AG04450 (cell line): Measurements from ENCODE around the gene RGMB. TPM values are rescaled to one million over a fixed set of nuclear protein-coding genes. Genes with fewer than 3 reads are reported as not detected.

Source experiments
- CTCF ChIA-PET: fragments of 300-600, 350-600 bp; formaldehyde crosslinking; extraction: SDS; loops from one replicate; lab custom pipeline; 2022; ENCODE audit warnings: antibody characterized with exemption, inconsistent platforms; lab: Charles Lee
- POLR2A ChIA-PET: fragments of 350-600 bp; formaldehyde crosslinking; extraction: SDS; loops from one replicate; lab custom pipeline; 2021; ENCODE audit warnings: antibody characterized with exemption, inconsistent platforms; lab: Yijun Ruan, JAX
- DNase-seq: peaks from one replicate; pipeline ENCODE4 v3.0.0-alpha.2; 2011; ENCODE audit warnings: low read depth, low spot score
- H3K27ac ChIP-seq: one replicate; pipeline ENCODE4 v1.5.1; 2012; ENCODE audit warnings: low read depth, low read length, control low read depth
- H3K27me3 ChIP-seq: one replicate; pipeline ENCODE4 v1.6.0; 2012; ENCODE audit warnings: low read length; ENCODE audit not compliant: control insufficient read depth, insufficient read depth
- H3K4me3 ChIP-seq: 2 replicates; pipeline ENCODE4 v1.5.1; 2011; ENCODE audit warnings: mild to moderate bottlenecking, low read depth, low read length, control low read depth
- H3K9me3 ChIP-seq: 2 replicates; pipeline ENCODE4 v1.5.1; 2012; ENCODE audit warnings: low read length; ENCODE audit not compliant: control insufficient read depth, insufficient read depth
- polyA plus RNA-seq: library from polyadenylated mRNA; depleted of rRNA; stranded (reverse); fragments of >200 nt; gene quantifications from 2 replicates; pipeline ENCODE4 v1.2.3, GENCODE V29; 2011
- TF ChIP-seq, protein P1 (sequence below): IDR thresholded peaks from 2 replicates; pipeline ENCODE4 v1.5.1; 2011; ENCODE audit warnings: low read depth, low read length, control low read depth, inconsistent platforms

The RGMB gene
- polyA plus RNA-seq, 1 experiment: 53.6 TPM

DNA sequence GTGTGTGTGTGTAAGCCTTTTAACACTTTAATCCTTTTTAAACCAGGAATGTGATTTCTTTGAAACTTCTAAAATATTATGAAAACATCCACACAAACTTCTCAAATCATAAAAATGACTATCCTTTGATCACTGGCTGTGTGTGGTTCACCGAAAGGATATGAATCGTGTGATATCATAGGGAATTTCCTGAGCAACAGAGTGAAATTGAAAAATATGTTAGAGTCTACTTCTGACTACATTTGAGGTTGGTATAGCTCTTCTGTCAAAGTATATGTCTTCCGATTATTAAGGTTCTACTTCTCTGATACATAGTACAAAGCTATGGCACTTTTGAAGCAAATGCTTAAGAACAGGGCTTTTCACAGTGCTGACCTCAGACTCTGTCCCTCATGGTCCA is 40.3 kb downstream of the RGMB start:
- POLR2A ChIA-PET: no interaction called here

DNA sequence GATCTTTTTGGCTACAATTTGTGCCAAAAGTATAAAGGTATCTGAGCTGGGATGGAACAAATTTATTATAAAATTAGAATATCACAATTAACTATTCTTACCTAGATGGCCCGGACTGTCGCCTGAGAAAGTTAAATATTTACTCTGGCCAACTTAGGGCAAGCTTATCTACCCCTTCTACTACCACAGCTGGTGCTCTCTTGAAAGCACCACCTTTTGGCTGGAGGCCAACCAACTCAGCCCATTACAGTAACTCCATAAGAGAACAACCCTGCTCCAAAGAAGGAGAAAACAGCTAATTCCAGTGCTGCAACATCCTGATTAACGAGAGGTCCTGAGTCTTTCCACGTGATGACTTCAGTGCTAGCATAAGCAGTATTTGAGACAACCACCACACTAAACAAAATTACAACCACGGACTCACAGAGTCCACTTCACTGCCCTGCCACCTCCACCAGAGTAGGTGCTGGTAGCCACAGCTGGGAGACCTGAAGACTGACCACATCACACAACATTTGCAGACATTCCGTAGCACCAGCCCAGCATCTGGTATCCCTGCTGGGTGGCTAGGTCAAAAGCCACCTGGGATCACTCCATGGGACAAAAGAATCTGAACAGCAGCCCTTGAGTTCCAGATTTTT is 43.2 kb downstream of the RGMB start:
- no peaks in the 10 kb centered on the region for H3K9me3 ChIP-seq
- TF ChIP-seq, protein P1, sequence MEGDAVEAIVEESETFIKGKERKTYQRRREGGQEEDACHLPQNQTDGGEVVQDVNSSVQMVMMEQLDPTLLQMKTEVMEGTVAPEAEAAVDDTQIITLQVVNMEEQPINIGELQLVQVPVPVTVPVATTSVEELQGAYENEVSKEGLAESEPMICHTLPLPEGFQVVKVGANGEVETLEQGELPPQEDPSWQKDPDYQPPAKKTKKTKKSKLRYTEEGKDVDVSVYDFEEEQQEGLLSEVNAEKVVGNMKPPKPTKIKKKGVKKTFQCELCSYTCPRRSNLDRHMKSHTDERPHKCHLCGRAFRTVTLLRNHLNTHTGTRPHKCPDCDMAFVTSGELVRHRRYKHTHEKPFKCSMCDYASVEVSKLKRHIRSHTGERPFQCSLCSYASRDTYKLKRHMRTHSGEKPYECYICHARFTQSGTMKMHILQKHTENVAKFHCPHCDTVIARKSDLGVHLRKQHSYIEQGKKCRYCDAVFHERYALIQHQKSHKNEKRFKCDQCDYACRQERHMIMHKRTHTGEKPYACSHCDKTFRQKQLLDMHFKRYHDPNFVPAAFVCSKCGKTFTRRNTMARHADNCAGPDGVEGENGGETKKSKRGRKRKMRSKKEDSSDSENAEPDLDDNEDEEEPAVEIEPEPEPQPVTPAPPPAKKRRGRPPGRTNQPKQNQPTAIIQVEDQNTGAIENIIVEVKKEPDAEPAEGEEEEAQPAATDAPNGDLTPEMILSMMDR: no peak
- H3K27ac ChIP-seq: no peak overlapping the region
- no peaks in the 10 kb centered on the region for H3K27me3 ChIP-seq
- POLR2A ChIA-PET: no interaction called here
- CTCF ChIA-PET: interaction anchor here (1.7 kb wide), 1 partner anchor 1586 kb away, joined by 6 read pairs; no protein-coding TSS in a partner anchor
- no peak overlapping the region for H3K4me3 ChIP-seq
- DNase-seq: no peak

More for the DNA sequence above, 40.3 kb downstream of the RGMB start:
- DNase-seq: no peak
- H3K9me3 ChIP-seq: no peaks in the 10 kb centered on the region
- H3K27ac ChIP-seq: no peak overlapping the region
- H3K27me3 ChIP-seq: no peaks in the 10 kb centered on the region
- CTCF ChIA-PET: no interaction called here
- TF ChIP-seq, protein P1: no peak
- no peak overlapping the region for H3K4me3 ChIP-seq

DNA sequence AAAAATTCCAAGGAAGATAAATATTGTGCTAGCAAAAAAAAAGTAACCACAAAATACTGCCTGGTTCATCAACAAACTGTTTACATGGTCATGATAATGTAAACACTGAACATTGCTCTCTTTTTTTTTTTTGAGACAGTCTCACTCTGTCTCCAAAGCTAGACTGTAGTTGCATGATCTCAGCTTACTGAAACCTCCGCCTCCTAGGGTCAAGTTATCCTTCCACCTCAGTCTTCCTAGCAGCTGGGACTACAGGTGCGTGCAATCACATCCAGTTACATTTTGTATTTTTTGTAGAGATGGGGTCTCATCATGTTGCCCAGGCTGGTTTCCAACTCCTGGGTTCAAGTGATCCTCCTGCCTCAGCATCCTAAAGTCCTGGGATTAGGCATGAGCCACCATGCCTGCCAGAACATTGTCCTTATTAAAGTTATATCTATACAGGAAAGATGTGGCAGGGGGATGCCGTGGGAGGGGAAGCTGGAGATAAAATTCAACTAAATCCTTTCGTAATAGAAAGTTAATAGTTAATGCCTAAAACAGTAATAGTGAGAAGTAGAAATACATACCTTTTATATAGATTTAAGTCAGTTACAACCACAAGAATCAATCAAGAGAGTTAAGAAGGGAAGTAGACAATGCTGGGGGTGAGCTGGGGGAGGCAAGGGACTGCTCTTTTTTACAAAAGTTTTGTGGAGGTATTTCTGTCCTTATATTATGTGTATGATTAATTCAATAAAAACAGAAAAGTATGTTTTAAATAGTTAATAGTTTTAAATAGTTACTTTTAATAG is 52.3 kb downstream of the RGMB start:
- TF ChIP-seq, protein P1: no peak
- POLR2A ChIA-PET: interaction anchor here (0.6 kb wide), 1 partner anchor 58 kb away, joined by 5 read pairs; no protein-coding TSS in a partner anchor
- no peak for DNase-seq
- H3K27ac ChIP-seq: no peak overlapping the region
- no peaks in the 10 kb centered on the region for H3K9me3 ChIP-seq
- H3K27me3 ChIP-seq: no peaks in the 10 kb centered on the region
- no peak overlapping the region for H3K4me3 ChIP-seq
- CTCF ChIA-PET: interaction anchor here (0.8 kb wide), 1 partner anchor 45 kb away, joined by 5 read pairs; no protein-coding TSS in a partner anchor

DNA sequence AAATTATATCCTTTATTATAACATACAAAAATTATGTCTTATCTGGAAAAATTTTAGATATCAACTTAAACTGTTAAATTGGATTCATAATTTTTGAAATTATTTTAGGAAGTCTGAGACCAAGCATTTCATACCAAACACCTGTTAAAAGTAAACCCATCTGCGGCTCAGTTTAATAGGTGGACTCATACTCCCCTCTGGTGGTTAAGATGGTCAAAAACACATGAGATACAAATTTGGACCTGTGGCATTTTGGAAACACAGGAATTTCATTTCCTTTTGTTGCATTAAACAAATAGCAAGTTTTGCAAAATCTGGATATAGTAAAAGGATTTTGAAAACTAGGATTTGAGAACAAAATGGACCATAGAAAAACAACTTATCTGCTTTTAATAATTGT is 53.7 kb downstream of the RGMB start:
- peak; percentile 8 for DNase-seq
- CTCF ChIA-PET: interaction anchor here (0.8 kb wide), 1 partner anchor 46 kb away, joined by 5 read pairs; no protein-coding TSS in a partner anchor

More for the DNA sequence above, 53.7 kb downstream of the RGMB start:
- TF ChIP-seq, protein P1: peak; percentile 55
- POLR2A ChIA-PET: no interaction called here
- no peak overlapping the region for H3K27ac ChIP-seq
- no peak overlapping the region for H3K4me3 ChIP-seq
- no peaks in the 10 kb centered on the region for H3K9me3 ChIP-seq
- H3K27me3 ChIP-seq: no peaks in the 10 kb centered on the region
